B cell (primary cell): ENCODE measurements around the gene KRTAP26-1.
A peak's percentile ranks its signal among the peaks of the same experiment; 100 is the strongest.

Experiments used
- CTCF ChIP-seq: fragments of 200-600 bp; IDR thresholded peaks from one replicate; pipeline ENCODE4 v1.8.0; 2022; ENCODE audit warnings: antibody characterized with exemption, mild to moderate bottlenecking
- EZH2 ChIP-seq: IDR thresholded peaks from 2 replicates; pipeline ENCODE4 v1.6.1; 2012; ENCODE audit warnings: borderline replicate concordance, low read depth, mild to moderate bottlenecking, moderate library complexity, low read length; ENCODE audit not compliant: insufficient read depth, poor library complexity, severe bottlenecking

GRCh38 chr21:30340714-30341573 lies 20.8 kb upstream of the KRTAP26-1 start:
- TF ChIP-seq CTCF (peak; percentile 71), EZH2 (no peak)
